Measurements from ENCODE around the gene PPP2R2C.

The PPP2R2C gene

DNA sequence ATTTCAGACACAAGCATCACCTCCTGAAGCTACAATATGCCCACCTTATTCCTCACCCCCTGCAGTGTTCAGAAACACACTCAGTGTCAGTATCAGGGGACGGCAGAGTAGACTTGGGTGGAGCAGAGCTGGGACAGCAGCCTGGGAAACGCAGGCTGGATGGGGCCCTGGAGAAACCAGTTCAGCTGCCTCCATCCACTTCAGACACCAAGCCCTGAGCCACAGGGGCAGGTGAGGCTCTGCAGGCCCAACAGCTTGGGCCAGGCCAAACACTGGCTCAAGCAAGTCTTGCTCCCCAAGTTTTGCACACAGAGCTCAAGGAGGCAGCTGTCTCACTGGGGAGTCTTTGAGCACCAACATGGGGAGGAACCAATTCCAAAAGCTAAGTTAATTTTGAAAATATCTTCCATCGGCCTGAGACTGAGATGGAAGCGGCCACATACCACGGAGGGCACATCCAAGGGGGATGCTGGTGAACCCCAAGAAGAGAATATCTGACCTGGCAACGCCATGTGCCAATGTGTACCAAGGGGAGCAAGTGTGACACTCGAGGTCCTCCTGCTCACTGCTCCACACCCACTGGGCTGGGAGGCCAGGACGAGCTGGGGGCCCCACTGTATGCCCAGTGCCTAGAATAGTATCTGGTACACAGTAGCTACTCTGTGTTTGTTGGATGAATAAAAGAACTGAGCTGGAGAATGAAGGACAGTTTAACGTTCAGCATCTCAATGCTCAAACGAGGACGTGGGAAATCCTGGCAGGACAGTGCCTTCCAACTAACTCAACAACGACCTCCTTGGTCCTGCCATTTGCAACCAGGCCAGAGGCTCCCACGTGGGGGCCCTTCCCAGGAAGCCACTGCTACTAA lies 45.6 kb downstream of the PPP2R2C start:
- no peak for DNase-seq (ENCODE audit: low read depth in 2 of 2)

DNA sequence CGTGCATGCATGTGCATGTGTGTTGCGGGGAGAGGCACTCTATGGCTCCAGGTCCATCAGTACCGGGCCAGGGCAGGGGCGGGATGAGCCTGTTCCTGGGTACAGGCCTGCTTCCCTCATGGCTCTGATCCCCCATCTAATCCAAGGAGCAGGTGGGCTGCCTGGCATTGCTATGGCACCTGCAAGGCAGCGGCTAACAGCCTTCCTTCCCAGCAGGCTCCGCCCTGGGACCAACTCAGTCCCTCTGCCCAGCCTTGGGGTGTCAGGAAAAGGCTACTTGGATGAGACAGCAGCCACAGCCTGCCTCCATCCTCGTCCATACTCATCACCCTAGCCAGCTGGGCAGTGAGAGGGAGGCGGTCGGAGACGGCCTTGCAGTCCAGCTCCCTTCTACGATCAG lies 46.5 kb downstream of the PPP2R2C start:
- no peak for DNase-seq (ENCODE audit: low read depth in 2 of 2)

DNA sequence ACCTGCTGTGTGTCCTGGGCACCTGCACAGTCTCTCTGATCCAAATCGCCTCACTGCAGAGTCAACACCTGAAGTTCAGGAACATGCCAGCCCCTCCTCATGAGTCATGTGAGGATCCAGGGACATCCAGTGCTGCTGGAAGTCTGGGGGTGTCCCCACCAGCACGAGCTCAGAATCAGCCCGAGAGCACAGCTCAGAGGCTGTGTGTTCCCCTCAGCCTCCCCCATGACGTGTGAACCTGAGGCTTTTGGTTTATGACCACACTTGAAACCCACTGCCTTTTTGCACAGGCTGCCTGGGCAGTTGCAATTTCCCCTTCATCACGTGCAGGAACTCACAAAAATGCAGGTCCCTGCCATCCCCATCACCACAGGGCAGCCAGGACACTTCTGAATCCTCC lies 47.1 kb downstream of the PPP2R2C start:
- no peak for DNase-seq (ENCODE audit: low read depth in 2 of 2)

DNA sequence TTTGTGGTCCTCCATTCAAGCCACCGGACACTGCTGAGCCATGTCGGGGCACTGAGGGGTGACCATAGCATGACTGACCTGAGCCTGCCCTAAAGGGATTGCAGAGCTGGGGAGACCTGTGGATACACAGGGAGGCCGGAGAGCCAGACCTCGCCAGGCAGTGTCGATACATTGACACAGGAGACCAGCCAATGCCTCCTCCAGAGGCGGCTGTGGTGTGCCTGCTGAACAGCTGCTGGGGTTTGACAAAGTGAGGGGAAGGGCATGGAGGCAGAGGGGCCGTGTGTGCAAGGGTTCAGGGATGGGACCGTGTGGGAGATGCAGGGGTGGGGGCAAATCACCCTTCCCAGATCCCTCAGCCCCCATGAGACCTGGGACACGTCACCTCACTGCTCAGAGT lies 48.0 kb downstream of the PPP2R2C start:
- DNase-seq (ENCODE audit: low read depth in 2 of 2), result no peak

DNA sequence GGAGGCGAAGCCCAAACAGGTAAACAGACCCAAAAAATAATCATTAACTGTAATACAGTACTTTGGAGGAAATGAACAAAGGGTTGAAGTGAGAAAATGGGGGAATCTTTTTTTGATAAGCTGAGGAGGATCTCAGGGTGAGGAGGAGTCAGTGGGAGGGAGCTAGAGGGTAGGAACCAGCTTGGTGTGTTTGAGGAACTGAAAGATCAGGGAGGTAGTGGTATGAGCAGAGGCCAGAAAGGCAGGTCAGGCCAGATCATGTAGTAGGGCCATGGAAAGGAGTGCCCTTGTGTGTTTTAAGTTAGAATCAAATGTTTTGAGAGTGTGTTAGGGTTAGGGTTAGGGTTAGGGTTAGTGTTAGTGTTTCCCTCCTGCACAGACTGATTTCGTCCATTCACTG lies 48.8 kb downstream of the PPP2R2C start:
- no peak for DNase-seq (ENCODE audit: low read depth in 2 of 2)

DNA sequence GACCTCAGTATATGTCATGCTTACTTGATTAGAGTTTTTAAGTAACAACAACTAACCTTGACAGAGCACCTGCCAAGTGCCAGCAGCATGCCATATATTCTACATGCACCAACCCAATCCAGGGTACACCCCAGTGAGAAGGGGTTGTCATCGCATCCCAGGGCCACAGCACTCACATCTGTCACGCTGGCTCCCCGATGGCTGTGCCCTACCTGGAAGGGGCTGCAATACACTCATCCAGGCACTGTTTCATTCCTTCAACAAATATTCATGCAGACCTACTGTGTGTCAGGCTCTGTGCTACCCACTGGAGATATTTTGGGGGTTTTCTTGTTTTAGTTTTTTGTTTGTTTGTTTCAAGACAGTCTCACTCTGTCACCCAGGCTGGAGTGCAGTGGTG lies 49.5 kb downstream of the PPP2R2C start:
- no peak for DNase-seq (ENCODE audit: low read depth in 2 of 2)

DNA sequence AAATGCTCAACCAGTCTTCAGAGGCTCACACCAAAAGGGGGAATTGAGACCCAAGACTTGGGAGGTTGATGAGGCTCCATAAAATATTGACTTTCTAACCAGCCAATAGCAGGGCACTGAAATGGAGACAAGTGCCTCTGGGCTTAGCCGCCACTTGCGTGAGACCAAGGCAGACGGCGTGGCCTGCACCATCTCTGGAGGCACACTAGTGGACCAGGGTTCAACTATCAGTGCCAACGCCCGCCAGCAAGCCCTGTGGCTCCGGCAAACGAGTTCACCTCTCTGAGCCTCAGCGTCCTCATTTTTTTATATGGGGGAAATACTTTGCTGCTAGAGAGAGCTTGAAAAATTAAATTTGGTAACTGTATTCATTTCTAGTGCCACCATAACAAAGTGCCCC lies 50.3 kb downstream of the PPP2R2C start:
- no peak for DNase-seq (ENCODE audit: low read depth in 2 of 2)

DNA sequence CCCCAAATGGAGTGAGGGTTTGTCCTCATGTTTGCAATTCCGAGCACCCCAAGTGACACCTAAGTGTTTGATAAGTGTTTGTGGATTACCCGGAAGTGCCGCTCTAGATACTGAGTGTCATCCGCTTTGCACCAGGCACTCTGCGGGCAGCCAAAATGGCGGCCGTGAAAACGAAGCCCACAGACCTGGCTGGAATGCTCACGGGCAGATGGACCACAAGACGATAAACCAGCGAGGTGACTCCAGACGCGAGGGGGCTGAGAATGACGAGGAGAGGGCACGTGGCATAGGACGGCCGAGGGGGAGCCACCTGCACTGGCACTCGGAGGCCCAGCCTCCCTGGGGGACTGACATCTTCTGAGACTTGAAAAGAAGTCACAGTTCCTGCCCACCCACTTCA lies 51.0 kb downstream of the PPP2R2C start:
- DNase-seq (ENCODE audit: low read depth in 2 of 2), result no peak

DNA sequence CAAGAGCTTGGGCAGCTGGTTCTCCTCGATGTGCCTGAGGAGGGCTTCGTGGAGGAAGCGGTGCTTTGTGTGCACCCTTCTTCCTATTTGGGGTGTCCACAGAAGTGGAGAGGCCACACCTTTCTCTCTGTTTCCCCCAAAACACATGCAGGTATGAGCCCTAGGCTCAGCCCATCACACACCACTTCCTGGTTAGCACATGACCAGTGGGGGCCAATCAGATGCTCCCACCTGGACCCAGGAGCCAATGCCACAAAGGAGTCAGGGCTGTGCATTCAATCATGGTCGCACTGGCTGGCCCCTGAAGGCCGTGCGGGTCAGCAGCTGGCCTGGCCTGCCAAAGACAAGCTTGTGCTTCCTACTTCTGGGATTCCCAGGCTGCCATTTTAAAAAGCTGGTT lies 51.4 kb downstream of the PPP2R2C start:
- no peak for DNase-seq (ENCODE audit: low read depth in 2 of 2)

DNA sequence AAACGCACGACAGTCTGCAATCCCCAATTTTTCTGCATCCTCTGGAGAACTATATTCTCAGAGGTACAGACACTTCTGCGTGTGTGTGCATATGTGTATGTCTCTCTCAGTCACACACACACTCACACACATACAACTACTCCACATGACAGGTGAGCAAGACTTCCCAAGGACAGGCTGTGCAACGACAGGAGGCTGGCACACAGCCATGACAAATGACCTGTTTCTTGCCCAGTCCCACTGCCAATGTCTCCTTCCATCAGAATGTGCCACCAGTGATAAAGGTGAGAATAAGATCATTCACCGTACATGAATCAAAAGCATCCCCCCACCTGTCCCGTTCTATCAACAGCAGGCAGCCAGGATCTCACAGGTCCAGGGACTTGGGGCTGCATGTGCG lies 52.4 kb downstream of the PPP2R2C start:
- DNase-seq (ENCODE audit: low read depth in 2 of 2), result no peak

DNA sequence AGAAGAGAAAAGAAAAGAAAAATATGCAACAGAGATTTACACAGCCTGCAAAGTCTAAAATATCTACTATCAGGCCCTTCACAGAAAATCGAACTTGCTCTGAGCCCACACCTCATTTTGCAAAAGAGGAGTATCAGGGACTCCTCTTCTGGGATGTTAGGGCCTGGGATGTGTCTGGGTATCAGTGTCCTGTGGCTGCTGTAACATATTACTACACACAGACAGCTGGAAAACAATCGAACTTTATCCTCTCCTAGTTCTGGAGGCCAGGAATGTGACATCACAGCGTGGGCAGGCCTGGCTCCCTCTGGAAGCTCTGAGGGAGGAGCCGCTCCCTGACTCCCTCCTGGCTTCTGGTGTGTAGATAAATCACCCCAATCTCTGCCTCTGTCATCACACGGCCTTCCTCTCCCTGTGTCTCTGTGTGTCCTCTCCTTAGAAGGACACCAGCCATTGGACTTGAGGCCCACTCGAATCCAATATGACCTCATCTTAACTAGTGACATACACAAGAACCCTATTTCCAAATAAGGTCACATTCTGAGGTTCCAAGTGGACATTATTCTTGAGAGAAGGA lies 52.9 kb downstream of the PPP2R2C start:
- no peak for DNase-seq (ENCODE audit: low read depth in 2 of 2)

DNA sequence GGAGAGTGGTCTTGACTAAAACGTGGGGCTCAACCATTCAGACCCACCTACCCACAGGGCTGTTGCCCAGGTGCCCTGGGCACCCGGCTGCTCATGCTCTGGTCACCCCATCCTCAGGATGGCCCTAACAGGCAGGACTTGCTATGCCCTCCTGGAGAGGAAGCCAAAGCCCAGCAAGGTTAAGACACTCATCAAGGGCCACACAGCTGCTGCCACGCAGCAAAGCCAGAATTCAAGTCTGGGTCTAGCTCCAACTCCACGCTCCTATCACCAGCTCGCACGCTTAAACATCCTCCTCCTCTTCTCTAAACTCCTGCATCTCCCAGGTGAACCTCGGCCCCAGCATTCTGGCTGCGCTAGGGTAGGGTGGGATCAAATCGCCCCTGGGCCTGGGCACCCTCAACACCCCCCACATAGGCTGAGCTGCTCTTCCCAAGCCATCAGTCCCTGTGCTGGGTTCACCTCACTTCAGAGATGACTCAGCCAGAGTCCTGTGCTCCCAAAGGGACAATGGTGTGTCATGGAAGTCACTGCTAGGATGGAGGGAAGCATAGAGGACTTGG lies 54.1 kb downstream of the PPP2R2C start:
- no peak for DNase-seq (ENCODE audit: low read depth in 2 of 2)

DNA sequence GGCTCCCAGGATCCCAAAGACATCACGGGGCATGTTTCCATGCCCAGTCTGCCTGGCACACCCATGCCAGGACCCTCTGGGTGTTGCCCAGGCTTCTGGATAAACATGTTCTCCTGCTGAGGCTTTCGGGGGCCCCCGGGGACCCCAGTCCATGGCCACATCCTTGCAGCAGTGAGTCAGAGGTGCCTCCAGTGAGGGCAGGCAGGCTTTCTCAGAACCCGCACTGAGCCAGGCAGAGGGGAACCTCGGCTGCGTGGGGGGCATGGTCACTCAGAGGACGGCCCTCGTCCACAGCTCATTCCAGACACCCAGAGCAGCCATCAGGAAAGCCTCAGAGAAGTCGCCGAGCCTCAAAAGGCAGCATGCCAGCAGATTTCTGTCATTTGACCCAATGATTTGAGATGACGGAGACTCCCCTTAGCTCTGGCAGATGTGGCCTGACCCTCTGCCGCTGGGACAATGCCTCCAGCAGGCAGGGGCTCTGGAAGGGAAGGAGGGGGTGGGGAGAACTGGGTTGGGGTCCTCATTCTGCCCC lies 54.8 kb downstream of the PPP2R2C start:
- no peak for DNase-seq (ENCODE audit: low read depth in 2 of 2)

DNA sequence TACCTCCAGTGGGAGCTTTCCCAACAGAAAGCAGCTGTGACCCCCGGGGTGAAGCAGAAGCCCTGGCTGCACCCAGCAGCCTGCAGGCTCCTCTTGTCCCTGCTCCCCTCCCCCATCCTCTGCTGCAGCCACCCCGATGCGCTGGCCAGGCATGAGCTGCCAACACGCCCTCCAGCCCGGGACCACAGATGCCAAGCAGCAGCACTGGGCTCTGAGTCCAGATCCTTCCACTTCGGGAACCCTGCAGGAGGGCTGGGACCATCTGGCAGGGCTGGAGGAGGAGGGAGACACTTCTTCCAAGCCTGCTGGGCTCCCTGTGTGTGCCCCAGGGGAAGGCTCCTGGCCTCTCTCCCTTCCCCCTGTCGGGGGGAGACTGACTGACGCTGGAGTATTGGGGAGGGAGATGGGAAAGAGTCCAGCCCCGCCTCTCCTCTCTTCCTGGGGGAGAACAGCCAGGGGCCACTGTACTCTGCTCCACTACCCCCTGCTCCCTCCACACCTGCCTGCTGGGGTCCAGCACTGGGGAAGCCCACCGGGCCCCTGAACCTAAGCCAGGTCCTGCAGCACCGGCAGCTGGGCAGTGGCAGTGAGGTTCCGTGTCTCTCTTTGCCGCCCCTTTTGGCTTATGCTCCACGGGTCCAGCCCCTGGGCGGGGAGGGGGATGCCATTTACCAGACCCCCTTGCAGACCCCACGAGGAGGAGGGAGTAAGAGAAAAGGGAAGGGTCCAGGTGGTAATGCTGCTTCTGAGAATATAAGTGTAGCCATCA lies 55.7 kb downstream of the PPP2R2C start:
- no peak for DNase-seq (ENCODE audit: low read depth in 2 of 2)

DNA sequence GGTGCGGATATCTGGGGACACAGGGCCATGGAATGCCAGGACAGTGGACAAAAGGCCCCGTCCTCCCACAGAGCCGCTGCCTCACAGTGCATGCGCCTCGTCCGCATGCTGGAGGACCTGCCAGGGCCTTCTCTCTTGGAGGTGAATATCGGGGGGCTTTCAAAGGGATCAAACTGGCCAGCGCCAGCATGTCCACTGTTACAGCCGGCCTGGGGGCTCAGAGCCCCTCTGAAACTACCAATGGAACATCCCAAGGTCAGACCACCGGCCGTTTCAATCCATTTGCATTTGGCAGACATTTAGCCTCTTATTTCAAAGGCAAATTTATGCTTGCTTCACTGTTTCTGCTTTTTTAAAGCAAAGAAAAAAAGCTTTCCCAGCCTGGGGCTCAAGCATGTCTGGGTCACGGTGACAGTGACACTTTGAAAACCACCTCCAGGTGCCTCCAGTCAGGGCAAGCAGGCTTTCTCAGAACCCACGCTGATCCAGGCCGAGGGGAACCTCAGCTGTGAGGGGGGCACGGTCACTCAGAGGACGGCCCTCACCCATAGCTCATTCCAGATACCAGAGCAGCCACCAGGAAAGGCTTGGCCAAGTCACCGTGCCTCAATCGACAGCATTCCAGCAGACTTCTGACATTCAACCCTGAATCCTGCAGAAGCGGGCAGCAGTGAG lies 57.2 kb downstream of the PPP2R2C start:
- DNase-seq (ENCODE audit: low read depth in 2 of 2), result no peak

DNA sequence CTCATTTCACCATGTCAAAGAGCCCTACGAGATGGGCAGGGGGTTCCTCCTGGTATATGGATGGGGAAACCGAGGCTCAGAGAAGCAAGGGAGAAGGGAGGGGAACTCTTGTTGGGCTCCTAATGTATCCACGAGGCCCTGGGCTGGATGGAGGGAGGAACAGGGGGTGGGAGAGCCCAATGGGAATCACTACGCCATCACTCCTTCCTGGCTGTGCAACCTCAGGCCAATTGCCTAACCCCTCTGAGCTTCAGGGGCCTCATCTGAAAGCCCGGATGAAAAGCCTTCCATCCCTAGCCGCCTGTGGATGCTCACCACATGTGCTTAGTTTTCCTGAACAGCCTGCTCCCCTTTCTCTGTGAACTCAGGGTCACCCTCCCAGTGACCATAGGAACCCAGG lies 57.8 kb downstream of the PPP2R2C start:
- DNase-seq (ENCODE audit: low read depth in 2 of 2), result no peak

DNA sequence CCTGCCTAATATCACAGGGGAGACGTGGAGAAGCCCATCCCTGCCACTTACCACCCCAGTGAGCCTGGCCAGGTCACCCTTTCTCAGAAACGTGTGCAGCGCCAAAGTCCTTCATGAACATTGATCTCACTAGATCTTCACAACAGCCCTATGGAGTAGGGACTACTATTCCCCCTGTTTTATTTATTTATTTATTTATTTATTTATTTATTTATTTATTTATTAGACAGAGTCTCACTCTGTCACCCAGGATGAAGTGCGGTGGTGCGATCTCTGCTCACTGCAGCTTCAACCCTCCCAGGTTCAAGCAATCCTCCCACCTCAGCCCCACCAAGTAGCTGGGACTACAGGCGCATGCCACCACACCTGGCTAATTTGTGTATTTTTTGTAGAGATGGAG lies 61.8 kb downstream of the PPP2R2C start:
- DNase-seq (ENCODE audit: low read depth in 2 of 2), result no peak

DNA sequence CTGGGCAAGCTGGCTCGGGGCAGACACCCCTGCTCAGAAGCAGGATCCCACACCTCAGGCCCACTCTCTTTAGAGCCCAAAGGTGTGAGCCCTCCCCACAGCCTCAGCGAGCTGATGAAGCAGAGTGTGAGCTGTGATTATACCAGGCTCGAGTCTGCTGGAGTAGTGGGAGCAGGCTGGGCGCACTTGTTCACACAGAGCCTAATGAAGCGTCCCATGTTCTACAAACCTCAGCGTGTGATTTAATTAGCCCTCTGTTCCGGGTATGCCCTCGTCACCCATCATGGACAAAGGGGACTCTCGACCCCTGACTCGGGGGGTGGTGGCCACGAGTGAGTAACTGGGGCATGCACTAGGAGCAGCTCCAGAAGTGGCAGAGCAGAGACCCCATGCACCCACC lies 62.3 kb downstream of the PPP2R2C start:
- no peak for DNase-seq (ENCODE audit: low read depth in 2 of 2)

DNA sequence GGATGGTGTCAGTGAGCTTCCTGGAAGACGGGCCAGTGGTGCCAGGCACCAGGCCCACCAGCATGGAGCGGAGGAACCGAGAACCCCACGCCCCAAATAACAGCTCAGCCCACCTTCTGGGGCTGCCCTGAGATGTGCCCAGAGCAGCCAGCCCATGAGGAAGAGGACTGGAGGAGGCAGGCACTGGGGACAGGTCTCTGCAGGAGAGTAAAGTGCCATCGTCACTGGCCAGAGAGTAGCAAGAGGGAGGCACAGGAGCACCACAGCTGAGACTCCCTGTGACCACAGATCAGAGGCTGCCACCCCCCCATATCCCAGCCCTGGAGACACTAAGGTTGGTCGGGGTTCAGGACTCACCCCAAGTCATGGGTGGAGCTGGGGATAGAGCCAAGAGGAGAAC lies 63.0 kb downstream of the PPP2R2C start:
- no peak for DNase-seq (ENCODE audit: low read depth in 2 of 2)

DNA sequence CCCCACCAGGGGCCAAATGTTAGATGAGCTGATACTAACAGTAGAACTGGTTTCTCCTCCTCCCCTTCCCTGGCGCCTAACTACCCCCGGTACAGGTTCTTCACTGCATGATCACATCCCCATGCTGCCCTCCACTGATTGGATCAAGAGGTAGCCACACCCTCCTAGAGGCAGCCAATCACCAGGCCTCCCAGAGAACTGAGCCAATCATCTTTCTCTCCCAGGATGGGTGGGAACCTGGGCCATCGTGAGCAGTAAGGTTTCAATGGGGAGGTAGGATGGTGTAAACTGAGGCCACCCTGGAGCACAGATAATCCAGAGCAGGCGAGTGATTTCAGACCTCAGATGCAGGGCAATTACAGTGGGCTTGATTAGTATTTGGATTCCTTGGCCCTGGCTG lies 64.2 kb downstream of the PPP2R2C start:
- no peak for DNase-seq (ENCODE audit: low read depth in 2 of 2)

DNA sequence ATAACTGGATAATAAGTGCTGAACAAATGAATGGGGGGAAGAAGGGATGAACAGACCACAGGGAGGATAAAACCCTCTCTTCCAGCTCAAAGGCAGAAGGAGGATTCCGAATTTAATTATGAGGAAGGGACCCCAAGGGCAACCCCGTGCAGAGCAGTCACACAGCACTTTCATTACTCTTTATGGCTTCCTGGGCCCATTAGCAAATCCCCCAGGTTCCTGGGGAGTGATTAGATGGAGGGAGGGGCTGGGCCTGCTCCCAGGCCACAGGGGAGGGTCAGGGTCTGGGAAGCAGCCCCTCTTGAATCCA lies 67.1 kb downstream of the PPP2R2C start:
- no peak for DNase-seq (ENCODE audit: low read depth in 2 of 2)
